Mucosa of stomach (tissue), 1 donor: Measurements from ENCODE around the gene NYAP1.
A peak's percentile ranks its signal among the peaks of the same experiment; 100 is the strongest.
"Not testable (repeated sequence)": the region's sequence is repeated elsewhere in the genome, so short reads cannot be mapped to it uniquely, and the experiment has no call there.

Source experiments
- H3K27me3 ChIP-seq: one replicate; pipeline ENCODE4 v1.7.0; 2013; ENCODE audit warnings: mild to moderate bottlenecking, low read length; ENCODE audit not compliant: control insufficient read depth, insufficient read depth
- H3K36me3 ChIP-seq: one replicate; pipeline ENCODE4 v1.7.0; 2013; ENCODE audit warnings: low read length; ENCODE audit not compliant: control insufficient read depth, insufficient read depth
- H3K4me1 ChIP-seq: one replicate; pipeline ENCODE4 v1.7.0; 2013; ENCODE audit warnings: mild to moderate bottlenecking, low read length; ENCODE audit not compliant: control insufficient read depth, insufficient read depth
- H3K4me3 ChIP-seq: one replicate; pipeline ENCODE4 v1.7.0; 2013; ENCODE audit warnings: low read length
- H3K9ac ChIP-seq: one replicate; pipeline ENCODE4 v1.7.0; 2013; ENCODE audit warnings: mild to moderate bottlenecking, low read length, moderate library complexity
- H3K9me3 ChIP-seq: one replicate; pipeline ENCODE4 v1.7.0; 2013; ENCODE audit warnings: mild to moderate bottlenecking, low read length, moderate library complexity; ENCODE audit not compliant: control insufficient read depth
- donor health status: Pancreatic carcinoma.

The NYAP1 gene

GRCh38 chr7:100483722-100484672 is at the start of gene NYAP1:
TSS of gene NYAP1 (plus strand) at chr7:100483927. CDS start at chr7:100485312, 1,385 bp downstream.
- H3K9ac ChIP-seq: peak within 1 kb of the TSS; percentile 29
- H3K4me3 ChIP-seq: peak within 1 kb of the TSS; percentile 9
- H3K9me3 ChIP-seq: no peaks in the 10 kb centered on the region
- peaks cover 18% of the 10 kb centered on the region for H3K4me1 ChIP-seq
- H3K36me3 ChIP-seq: no peaks in the 10 kb centered on the region
- H3K27me3 ChIP-seq: no peaks in the 10 kb centered on the region

- Histone ChIP-seq H3K9ac (peak overlapping the region; percentile 87), H3K27me3 (no peaks in the 10 kb centered on the region), H3K36me3 (peaks cover 6% of the 10 kb centered on the region), H3K9me3 (no peaks in the 10 kb centered on the region), H3K4me3 (no peak overlapping the region), H3K4me1 (peaks cover 33% of the 10 kb centered on the region)
Measured at GRCh38 chr7:100434297-100435144, 49.2 kb upstream of the NYAP1 start.

- Histone ChIP-seq H3K4me3 (peak overlapping the region; percentile 50), H3K27me3 (no peaks in the 10 kb centered on the region), H3K36me3 (peaks cover 6% of the 10 kb centered on the region), H3K4me1 (peaks cover 29% of the 10 kb centered on the region), H3K9me3 (no peaks in the 10 kb centered on the region), H3K9ac (peak overlapping the region; percentile 87)
Measured at GRCh38 chr7:100435401-100436304, 48.1 kb upstream of the NYAP1 start.

- peak overlapping the region; percentile 50 for H3K4me3 ChIP-seq
- peaks cover 6% of the 10 kb centered on the region for H3K36me3 ChIP-seq
- H3K9me3 ChIP-seq: no peaks in the 10 kb centered on the region
- H3K9ac ChIP-seq: no peak overlapping the region
- peaks cover 17% of the 10 kb centered on the region for H3K4me1 ChIP-seq
- no peaks in the 10 kb centered on the region for H3K27me3 ChIP-seq
Measured at GRCh38 chr7:100437150-100438100, 46.3 kb upstream of the NYAP1 start.

GRCh38 chr7:100438172-100438571 is 45.6 kb upstream of the NYAP1 start:
- Histone ChIP-seq H3K9me3 (no peaks in the 10 kb centered on the region), H3K36me3 (peaks cover 6% of the 10 kb centered on the region), H3K27me3 (no peaks in the 10 kb centered on the region), H3K9ac (no peak overlapping the region), H3K4me3 (no peak overlapping the region), H3K4me1 (peaks cover 17% of the 10 kb centered on the region)

GRCh38 chr7:100438731-100439130 is 45.0 kb upstream of the NYAP1 start:
- H3K9me3 ChIP-seq, H3K36me3 ChIP-seq: not testable (repeated sequence)
- peaks cover 17% of the 10 kb centered on the region for H3K4me1 ChIP-seq

GRCh38 chr7:100439244-100439643 is 44.5 kb upstream of the NYAP1 start:
- peaks cover 17% of the 10 kb centered on the region for H3K4me1 ChIP-seq
- not testable (repeated sequence) for H3K27me3 ChIP-seq, H3K9me3 ChIP-seq, H3K4me3 ChIP-seq, H3K9ac ChIP-seq, H3K36me3 ChIP-seq

More at GRCh38 chr7:100438731-100439130, 45.0 kb upstream of the NYAP1 start:
- H3K4me3 ChIP-seq, H3K9ac ChIP-seq, H3K27me3 ChIP-seq: not testable (repeated sequence)

GRCh38 chr7:100441641-100442535 is 41.8 kb upstream of the NYAP1 start:
- Histone ChIP-seq H3K4me3 (no peak overlapping the region), H3K9ac (no peak overlapping the region), H3K36me3 (no peaks in the 10 kb centered on the region), H3K9me3 (no peaks in the 10 kb centered on the region), H3K4me1 (peaks cover under 1% of the 10 kb centered on the region), H3K27me3 (no peaks in the 10 kb centered on the region)

GRCh38 chr7:100443096-100443840 is 40.5 kb upstream of the NYAP1 start:
- Histone ChIP-seq H3K4me3 (no peak overlapping the region), H3K4me1 (no peaks in the 10 kb centered on the region), H3K27me3 (no peaks in the 10 kb centered on the region), H3K36me3 (no peaks in the 10 kb centered on the region), H3K9me3 (no peaks in the 10 kb centered on the region), H3K9ac (no peak overlapping the region)
